OCI-LY3 (cell line): Measurements from ENCODE around the gene MGMT.

Experiments
- H2AFZ ChIP-seq: fragments of 200-600, 300-600 bp; shearing (Covaris generic); 2 replicates; pipeline ENCODE4 v1.6.0; 2014; ENCODE audit warnings: antibody characterized with exemption, low read depth, low read length
- H3K27ac ChIP-seq: fragments of 200-600, 300-600 bp; sonication (generic); 2 replicates; pipeline ENCODE4 v1.5.1; 2014; ENCODE audit warnings: mild to moderate bottlenecking, low read length, moderate library complexity, mixed read lengths
- H3K27me3 ChIP-seq: fragments of 200-600, 300-600 bp; sonication (generic); 2 replicates; pipeline ENCODE4 v1.6.1; 2014; ENCODE audit warnings: low read depth, low read length, mixed read lengths
- H3K36me3 ChIP-seq: fragments of 200-600, 300-600 bp; sonication (generic); replicated peaks from 2 replicates; pipeline ENCODE3; 2014; ENCODE audit warnings: low read depth, low read length, mixed read lengths
- H3K4me1 ChIP-seq: fragments of 300-600, 200-600 bp; sonication (generic); 2 replicates; pipeline ENCODE4 v1.6.1; 2014; ENCODE audit warnings: low read length, mixed read lengths
- H3K4me2 ChIP-seq: fragments of 200-600, 300-600 bp; sonication (generic); 2 replicates; pipeline ENCODE4 v1.6.1; 2014; ENCODE audit warnings: low read length, mixed read lengths
- H3K4me3 ChIP-seq: fragments of 300-600, 200-600 bp; sonication (generic); 2 replicates; pipeline ENCODE4 v1.5.1; 2014; ENCODE audit warnings: antibody characterized with exemption, mild to moderate bottlenecking, low read length, moderate library complexity
- H3K79me2 ChIP-seq: fragments of 300-600, 200-600 bp; shearing (Covaris generic); 2 replicates; pipeline ENCODE4 v1.6.1; 2014; ENCODE audit warnings: mild to moderate bottlenecking, low read length, mixed read lengths
- H3K9ac ChIP-seq: fragments of 300-600, 200-600 bp; shearing (Covaris generic); 2 replicates; pipeline ENCODE4 v1.6.0; 2014; ENCODE audit warnings: mild to moderate bottlenecking, low read length, moderate library complexity
- H3K9me3 ChIP-seq: fragments of 200-600, 300-600 bp; shearing (Covaris generic); 2 replicates; pipeline ENCODE4 v1.6.1; 2014; ENCODE audit warnings: low read length, mixed read lengths; ENCODE audit not compliant: insufficient read depth
- H4K20me1 ChIP-seq: fragments of 200-600, 300-600 bp; sonication (generic); 2 replicates; pipeline ENCODE4 v1.6.1; 2016; ENCODE audit warnings: low read length, mixed read lengths; ENCODE audit not compliant: insufficient read depth
- EZH2phosphoT487 ChIP-seq: fragments of 200-600 bp; shearing (Covaris generic); IDR thresholded peaks from 2 replicates; pipeline ENCODE4 v1.6.1; 2018; ENCODE audit warnings: antibody characterized with exemption, mixed run types, low read depth
- TF ChIP-seq, protein P1 (sequence below): fragments of 200-600, 300-600 bp; sonication (generic); IDR thresholded peaks from 2 replicates; pipeline ENCODE4 v1.5.1; 2014; ENCODE audit warnings: antibody characterized with exemption, low read length, low read depth

MGMT gene

DNA sequence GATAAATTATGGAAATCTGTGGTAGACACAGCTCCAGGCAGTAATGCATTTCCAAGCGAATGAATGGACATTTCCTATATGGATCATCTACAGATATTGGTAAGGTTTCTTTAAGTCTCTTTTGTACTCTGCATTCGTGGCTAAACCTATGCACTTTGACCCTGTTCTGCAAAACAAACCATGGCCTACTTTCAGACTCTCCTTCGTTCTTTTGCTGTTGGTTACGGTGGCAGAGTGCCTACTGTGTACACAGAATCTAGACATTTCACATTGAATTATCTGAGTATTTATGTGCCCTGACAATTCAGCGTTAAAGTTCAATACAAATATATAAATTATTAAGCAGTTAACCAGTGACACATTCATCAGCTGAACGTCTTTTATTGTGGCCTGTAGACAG lies 93.3 kb downstream of the MGMT start:
- Histone ChIP-seq H2AFZ (no peak overlapping the region), H3K27me3 (no peaks in the 10 kb centered on the region), H3K4me2 (no peak overlapping the region), H3K4me1 (no peaks in the 10 kb centered on the region), H3K4me3 (no peak overlapping the region), H4K20me1 (no peaks in the 10 kb centered on the region), H3K79me2 (no peaks in the 10 kb centered on the region), H3K36me3 (no peaks in the 10 kb centered on the region), H3K9ac (no peak overlapping the region), H3K9me3 (no peaks in the 10 kb centered on the region), H3K27ac (no peak overlapping the region)
- no peak for TF ChIP-seq EZH2phosphoT487
- TF ChIP-seq, protein P1, sequence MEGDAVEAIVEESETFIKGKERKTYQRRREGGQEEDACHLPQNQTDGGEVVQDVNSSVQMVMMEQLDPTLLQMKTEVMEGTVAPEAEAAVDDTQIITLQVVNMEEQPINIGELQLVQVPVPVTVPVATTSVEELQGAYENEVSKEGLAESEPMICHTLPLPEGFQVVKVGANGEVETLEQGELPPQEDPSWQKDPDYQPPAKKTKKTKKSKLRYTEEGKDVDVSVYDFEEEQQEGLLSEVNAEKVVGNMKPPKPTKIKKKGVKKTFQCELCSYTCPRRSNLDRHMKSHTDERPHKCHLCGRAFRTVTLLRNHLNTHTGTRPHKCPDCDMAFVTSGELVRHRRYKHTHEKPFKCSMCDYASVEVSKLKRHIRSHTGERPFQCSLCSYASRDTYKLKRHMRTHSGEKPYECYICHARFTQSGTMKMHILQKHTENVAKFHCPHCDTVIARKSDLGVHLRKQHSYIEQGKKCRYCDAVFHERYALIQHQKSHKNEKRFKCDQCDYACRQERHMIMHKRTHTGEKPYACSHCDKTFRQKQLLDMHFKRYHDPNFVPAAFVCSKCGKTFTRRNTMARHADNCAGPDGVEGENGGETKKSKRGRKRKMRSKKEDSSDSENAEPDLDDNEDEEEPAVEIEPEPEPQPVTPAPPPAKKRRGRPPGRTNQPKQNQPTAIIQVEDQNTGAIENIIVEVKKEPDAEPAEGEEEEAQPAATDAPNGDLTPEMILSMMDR, result no peak

DNA sequence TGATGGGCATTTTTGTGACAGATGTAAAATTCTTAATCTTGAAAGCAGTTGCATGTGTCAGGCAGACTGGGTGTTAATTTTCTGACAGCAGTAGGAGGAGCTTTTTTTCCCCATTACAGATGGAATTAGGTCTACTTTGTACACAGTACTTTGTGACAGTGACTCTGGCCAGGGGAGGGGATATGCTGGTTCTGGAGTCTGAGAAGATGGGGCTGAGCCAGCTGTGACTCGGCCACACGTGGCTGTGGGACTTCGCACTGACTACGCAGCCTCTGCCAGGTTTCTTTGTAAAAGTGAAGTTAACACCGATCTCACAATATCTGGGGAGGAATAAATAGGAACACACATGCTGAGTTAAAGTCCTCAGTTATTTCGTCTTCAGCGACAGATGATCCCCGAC lies 95.4 kb downstream of the MGMT start:
- H3K27ac ChIP-seq, result no peak overlapping the region
- no peak overlapping the region for H3K9ac ChIP-seq
- H4K20me1 ChIP-seq, result no peaks in the 10 kb centered on the region
- H3K9me3 ChIP-seq, result no peaks in the 10 kb centered on the region
- no peak for TF ChIP-seq EZH2phosphoT487
- TF ChIP-seq, protein P1, result no peak
- H3K4me2 ChIP-seq, result no peak overlapping the region
- no peaks in the 10 kb centered on the region for H3K36me3 ChIP-seq
- no peak overlapping the region for H3K4me3 ChIP-seq
- no peaks in the 10 kb centered on the region for H3K27me3 ChIP-seq
- no peak overlapping the region for H2AFZ ChIP-seq
- H3K79me2 ChIP-seq, result no peaks in the 10 kb centered on the region
- no peaks in the 10 kb centered on the region for H3K4me1 ChIP-seq

DNA sequence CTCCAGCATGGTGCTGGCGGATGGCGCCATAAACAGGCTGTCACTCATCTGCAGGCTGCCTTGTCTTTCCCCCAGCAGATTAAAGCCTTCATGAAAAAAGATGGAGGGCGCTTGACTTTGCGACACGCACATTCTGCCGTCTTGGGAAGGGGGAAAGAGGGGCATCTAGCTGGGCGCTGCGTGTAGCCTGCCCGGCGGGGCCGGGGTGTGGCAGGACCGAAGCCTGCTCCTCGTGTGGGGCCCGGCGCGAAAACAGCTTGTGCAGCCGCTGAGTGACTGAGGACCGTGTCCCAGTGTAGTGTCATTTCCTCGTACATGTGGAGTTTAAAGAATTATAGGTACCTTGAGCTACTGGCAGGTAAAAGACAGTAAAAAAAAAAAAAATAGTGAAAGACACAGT lies 97.9 kb downstream of the MGMT start:
- no peaks in the 10 kb centered on the region for H3K9me3 ChIP-seq
- no peaks in the 10 kb centered on the region for H3K27me3 ChIP-seq
- no peaks in the 10 kb centered on the region for H3K4me1 ChIP-seq
- no peaks in the 10 kb centered on the region for H4K20me1 ChIP-seq
- H3K9ac ChIP-seq, result no peak overlapping the region
- no peaks in the 10 kb centered on the region for H3K79me2 ChIP-seq
- TF ChIP-seq EZH2phosphoT487, result no peak
- TF ChIP-seq, protein P1, result no peak
- H2AFZ ChIP-seq, result no peak overlapping the region
- no peak overlapping the region for H3K4me2 ChIP-seq
- no peak overlapping the region for H3K27ac ChIP-seq
- H3K4me3 ChIP-seq, result no peak overlapping the region
- no peaks in the 10 kb centered on the region for H3K36me3 ChIP-seq

DNA sequence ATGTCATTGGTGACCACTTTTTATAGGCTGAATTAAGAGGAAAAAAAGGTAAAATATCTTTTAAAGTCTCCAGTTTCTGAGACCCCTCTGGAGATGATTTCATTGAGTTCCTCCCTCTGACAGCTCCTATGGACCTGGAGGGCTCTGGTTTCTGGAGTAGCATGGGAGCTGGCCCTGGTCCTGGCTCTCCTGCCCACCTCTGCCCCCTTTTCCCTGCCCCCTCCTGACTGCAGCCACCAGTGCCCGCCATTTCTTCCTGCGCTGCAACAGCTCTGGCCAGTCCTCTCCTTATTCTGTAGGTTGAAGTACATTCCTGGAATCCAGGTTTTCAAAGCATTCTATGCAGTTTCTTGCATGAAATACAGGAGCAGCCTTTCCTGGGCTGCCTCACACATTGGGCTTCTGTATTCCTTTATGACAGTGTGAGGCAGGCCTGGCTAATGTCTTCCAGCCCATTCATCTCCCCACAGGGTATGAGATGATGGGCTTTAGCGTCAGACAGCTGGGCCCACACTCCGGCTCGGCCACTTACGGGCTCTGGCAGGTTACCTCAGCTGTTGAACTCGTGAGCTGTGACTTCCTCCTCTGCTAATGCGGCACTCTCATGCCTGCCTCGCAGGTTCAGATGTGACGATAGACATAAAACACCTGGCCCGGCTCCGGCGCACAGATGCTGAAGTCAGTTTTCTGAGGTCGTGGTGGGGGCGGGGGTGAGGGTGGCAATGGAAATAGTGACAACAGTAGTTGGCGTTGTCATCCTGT lies 101.7 kb downstream of the MGMT start:
- H4K20me1 ChIP-seq, result no peaks in the 10 kb centered on the region
- no peaks in the 10 kb centered on the region for H3K27me3 ChIP-seq
- no peaks in the 10 kb centered on the region for H3K79me2 ChIP-seq
- H3K4me3 ChIP-seq, result no peak overlapping the region
- no peak overlapping the region for H3K27ac ChIP-seq
- H3K4me1 ChIP-seq, result no peaks in the 10 kb centered on the region
- no peak overlapping the region for H3K9ac ChIP-seq
- H3K4me2 ChIP-seq, result no peak overlapping the region
- no peak overlapping the region for H2AFZ ChIP-seq
- no peaks in the 10 kb centered on the region for H3K9me3 ChIP-seq
- TF ChIP-seq, protein P1, result no peak
- TF ChIP-seq EZH2phosphoT487, result no peak
- H3K36me3 ChIP-seq, result no peaks in the 10 kb centered on the region
